H9 (cell line): ENCODE data around the gene TMEM270. TPM values are rescaled to one million over a fixed set of nuclear protein-coding genes. Genes with fewer than 3 reads are reported as not detected.

Source experiments
- DNase-seq: peaks from one replicate; pipeline ENCODE4 v3.0.0-alpha.2; 2017
- H2AFZ ChIP-seq: one replicate; pipeline ENCODE4 v1.6.1; 2013; ENCODE audit warnings: mild to moderate bottlenecking, low read length, control low read depth, moderate library complexity
- H2AK5ac ChIP-seq: 2 replicates; pipeline ENCODE4 v1.6.1; 2013; ENCODE audit warnings: low read length, control low read depth, mixed read lengths; ENCODE audit not compliant: insufficient read length
- H2BK120ac ChIP-seq: one replicate; pipeline ENCODE4 v1.6.1; 2013; ENCODE audit warnings: low read depth, mild to moderate bottlenecking, low read length, control low read depth, inconsistent platforms; ENCODE audit not compliant: poor library complexity, severe bottlenecking
- H2BK12ac ChIP-seq: 2 replicates; pipeline ENCODE4 v1.6.1; 2013; ENCODE audit warnings: low read length, control low read depth, mixed read lengths, low read depth; ENCODE audit not compliant: insufficient read length
- H2BK15ac ChIP-seq: 2 replicates; pipeline ENCODE4 v1.6.1; 2013; ENCODE audit warnings: low read depth, low read length, control low read depth
- H2BK20ac ChIP-seq: one replicate; pipeline ENCODE4 v1.6.1; 2013; ENCODE audit warnings: low read depth, mild to moderate bottlenecking, low read length, control low read depth, inconsistent platforms; ENCODE audit not compliant: poor library complexity, severe bottlenecking
- H2BK5ac ChIP-seq: 2 replicates; pipeline ENCODE4 v1.6.1; 2013; ENCODE audit warnings: low read length, control low read depth, mixed read lengths; ENCODE audit not compliant: insufficient read length
- H3K14ac ChIP-seq: 2 replicates; pipeline ENCODE4 v1.6.1; 2013; ENCODE audit warnings: low read length, control low read depth; ENCODE audit not compliant: insufficient read depth
- H3K18ac ChIP-seq: 2 replicates; pipeline ENCODE4 v1.6.1; 2013; ENCODE audit warnings: low read depth, mild to moderate bottlenecking, mixed read lengths, low read length, control low read depth; ENCODE audit not compliant: insufficient read length
- H3K23ac ChIP-seq: 2 replicates; pipeline ENCODE4 v1.6.1; 2013; ENCODE audit warnings: low read length, control low read depth, mixed read lengths, low read depth; ENCODE audit not compliant: insufficient read length
- H3K23me2 ChIP-seq: 2 replicates; pipeline ENCODE4 v1.6.1; 2013; ENCODE audit warnings: low read depth, mild to moderate bottlenecking, mixed read lengths, low read length, control low read depth; ENCODE audit not compliant: insufficient read length, poor library complexity, severe bottlenecking
- H3K27ac ChIP-seq: 2 replicates; pipeline ENCODE4 v1.5.1; 2013; ENCODE audit warnings: low read length, control low read depth, mixed read lengths, low read depth; ENCODE audit not compliant: insufficient read length
- H3K27me3 ChIP-seq: 2 replicates; pipeline ENCODE4 v1.6.1; 2013; ENCODE audit warnings: low read length, control low read depth, inconsistent platforms; ENCODE audit not compliant: insufficient read depth
- H3K4ac ChIP-seq: 2 replicates; pipeline ENCODE4 v1.6.1; 2013; ENCODE audit warnings: low read depth, mild to moderate bottlenecking, control low read depth, inconsistent platforms, low read length, moderate library complexity
- H3K4me1 ChIP-seq: 2 replicates; pipeline ENCODE4 v1.6.1; 2013; ENCODE audit warnings: low read length, control low read depth, inconsistent platforms; ENCODE audit not compliant: insufficient read depth
- H3K4me2 ChIP-seq: 2 replicates; pipeline ENCODE4 v1.6.1; 2013; ENCODE audit warnings: low read length, control low read depth, mixed read lengths; ENCODE audit not compliant: insufficient read length, insufficient read depth
- H3K56ac ChIP-seq: 2 replicates; pipeline ENCODE4 v1.6.1; 2013; ENCODE audit warnings: low read depth, mild to moderate bottlenecking, mixed read lengths, low read length, control low read depth; ENCODE audit not compliant: insufficient read length
- H3K79me1 ChIP-seq: 2 replicates; pipeline ENCODE4 v1.6.1; 2013; ENCODE audit warnings: low read depth, mild to moderate bottlenecking, moderate library complexity, low read length, control low read depth, inconsistent platforms; ENCODE audit not compliant: insufficient read depth, poor library complexity, severe bottlenecking
- H3K79me2 ChIP-seq: 2 replicates; pipeline ENCODE4 v1.6.1; 2013; ENCODE audit warnings: low read length, control low read depth, inconsistent platforms; ENCODE audit not compliant: insufficient read depth
- H3K9ac ChIP-seq: 2 replicates; pipeline ENCODE4 v1.6.1; 2013; ENCODE audit warnings: low read length, control low read depth, mixed read lengths; ENCODE audit not compliant: insufficient read length; ENCODE audit errors: extremely low read depth
- H3K9me3 ChIP-seq: one replicate; pipeline ENCODE4 v1.6.1; 2013; ENCODE audit warnings: low read depth, low read length, inconsistent platforms; ENCODE audit not compliant: control insufficient read depth
- H3T11ph ChIP-seq: one replicate; pipeline ENCODE4 v1.6.1; 2013; ENCODE audit warnings: mild to moderate bottlenecking, low read length, control low read depth, inconsistent platforms
- H4K20me1 ChIP-seq: one replicate; pipeline ENCODE4 v1.6.1; 2013; ENCODE audit not compliant: control insufficient read depth, insufficient read length, insufficient read depth
- H4K5ac ChIP-seq: 2 replicates; pipeline ENCODE4 v1.6.1; 2013; ENCODE audit warnings: low read depth, mild to moderate bottlenecking, mixed read lengths, low read length, control low read depth; ENCODE audit not compliant: insufficient read length
- H4K8ac ChIP-seq: replicated peaks from 2 replicates; pipeline ENCODE4 v1.6.1; 2013; ENCODE audit warnings: low read length, control low read depth, mixed read lengths, low read depth; ENCODE audit not compliant: insufficient read length
- H4K91ac ChIP-seq: 2 replicates; pipeline ENCODE4 v1.6.1; 2013; ENCODE audit warnings: low read depth, mild to moderate bottlenecking, moderate library complexity, mixed read lengths, low read length, control low read depth; ENCODE audit not compliant: insufficient read length
- H3K27ac Mint-ChIP-seq, 3 experiments: 2 replicates in 2 of 3; 3 replicates in 1 of 3; pipeline ENCODE4 v1.8.0; 2020 to 2021; ENCODE audit warnings: mixed read lengths in 3 of 3, mild to moderate bottlenecking in 1 of 3, moderate library complexity in 1 of 3
- H3K27me3 Mint-ChIP-seq: 2 replicates; pipeline ENCODE4 v1.8.0; 2021; ENCODE audit warnings: low read depth, mild to moderate bottlenecking, moderate library complexity, mixed read lengths
- H3K36me3 Mint-ChIP-seq, 3 experiments: 2 replicates in 2 of 3; 3 replicates in 1 of 3; pipeline ENCODE4 v1.8.0; 2020 to 2021; ENCODE audit warnings: low read depth in 3 of 3, mixed read lengths in 3 of 3; ENCODE audit not compliant: insufficient read depth in 1 of 3
- H3K4me1 Mint-ChIP-seq, 2 experiments: 2 replicates each; pipeline ENCODE4 v1.8.0; 2020; ENCODE audit warnings: mixed read lengths in 2 of 2
- H3K4me3 Mint-ChIP-seq, 2 experiments: 2 replicates in 1 of 2; 3 replicates in 1 of 2; pipeline ENCODE4 v1.8.0; 2020 to 2021; ENCODE audit warnings: mild to moderate bottlenecking in 2 of 2, mixed read lengths in 2 of 2, moderate library complexity in 1 of 2
- H3K9me3 Mint-ChIP-seq, 2 experiments: 2 replicates in 1 of 2; 3 replicates in 1 of 2; pipeline ENCODE4 v1.8.0; 2020; ENCODE audit warnings: mild to moderate bottlenecking in 2 of 2, mixed read lengths in 2 of 2, moderate library complexity in 1 of 2
- CTCF ChIP-seq: fragments of 200-600 bp; sonication (generic); conservative IDR thresholded peaks from 3 replicates; pipeline ENCODE4 v1.8.0; 2021; ENCODE audit warnings: antibody characterized with exemption, mild to moderate bottlenecking
- WGBS: extraction: QIAGEN DNeasy Blood & Tissue Kit; methylation state at CpG from one replicate; pipeline ENCODE4 v1.1.7; 2013; ENCODE audit warnings: missing lambda C conversion rate, low lambda C conversion rate, mixed read lengths; ENCODE audit not compliant: insufficient read length; ENCODE audit errors: extremely low coverage; 5-methylcytosine and 5-hydroxymethylcytosine counted together
- total RNA-seq: library from RNA; stranded (reverse); gene quantifications from 2 replicates; pipeline ENCODE4 v1.2.1, GENCODE V29; 2021

The TMEM270 gene
- total RNA-seq, 1 experiment from 2014 or later, result not detected

GRCh38 chr7:73895626-73896025 lies 34.7 kb downstream of the TMEM270 start:
- no peak overlapping the region for H2BK20ac ChIP-seq
- H2BK15ac ChIP-seq, result no peak overlapping the region
- no peaks in the 10 kb centered on the region for H3K9me3 ChIP-seq
- H3K27ac ChIP-seq, result no peak overlapping the region
- Mint-ChIP-seq H3K9me3 (peaks cover 14 to 21% of the 10 kb centered on the region in 2 experiments; a peak in 4 of 5 replicates), H3K4me3 (no peak overlapping the region), H3K4me1 (peaks cover 0 to 5% of the 10 kb centered on the region in 2 experiments; a peak in 1 of 4 replicates), H3K27ac (no peak overlapping the region), H3K27me3 (no peaks in the 10 kb centered on the region; the same call in 1 of the 2 replicates), H3K36me3 (peaks cover 4 to 17% (median 7%) of the 10 kb centered on the region in 3 experiments; a peak in 5 of 7 replicates)
- H2BK12ac ChIP-seq, result no peak overlapping the region
- no peak overlapping the region for H4K5ac ChIP-seq
- H4K20me1 ChIP-seq, result no peaks in the 10 kb centered on the region
- no peak overlapping the region for H3K4me2 ChIP-seq
- no peak overlapping the region for H3T11ph ChIP-seq
- H3K23me2 ChIP-seq, result no peaks in the 10 kb centered on the region
- no peak overlapping the region for H2BK120ac ChIP-seq
- no peak for DNase-seq
- TF ChIP-seq CTCF, result no peak
- WGBS, result no CpG with 5 or more reads among the region's 3 CpGs
- no peak overlapping the region for H3K56ac ChIP-seq
- no peak overlapping the region for H3K18ac ChIP-seq
- no peak overlapping the region for H2AK5ac ChIP-seq
- H3K4me1 ChIP-seq, result no peaks in the 10 kb centered on the region
- H4K8ac ChIP-seq, result no peak overlapping the region
- no peaks in the 10 kb centered on the region; the same call in 1 of the 2 replicates for H3K27me3 ChIP-seq
- H3K79me1 ChIP-seq, result no peaks in the 10 kb centered on the region
- no peak overlapping the region for H3K9ac ChIP-seq
- no peak overlapping the region for H2AFZ ChIP-seq
- H4K91ac ChIP-seq, result no peak overlapping the region
- H3K79me2 ChIP-seq, result no peaks in the 10 kb centered on the region
- H3K23ac ChIP-seq, result no peak overlapping the region
- no peak overlapping the region for H3K4ac ChIP-seq
- no peak overlapping the region for H2BK5ac ChIP-seq
- H3K14ac ChIP-seq, result no peak overlapping the region
